ENCODE data around the gene F8A2.
"Not testable (repeated sequence)": the region's sequence is repeated elsewhere in the genome, so short reads cannot be mapped to it uniquely, and the experiment has no call there.

Gene F8A2

GRCh38 chrX:155381843-155382528 lies at the start of gene F8A2:
Gene F8A2, plus strand, starts transcription at chrX:155382095. Its CDS starts 20 bp downstream, at chrX:155382115.
- DNase-seq, result not testable (repeated sequence)

- DNase-seq, result peak; percentile 2
Observed at GRCh38 chrX:155333544-155334100, 48.3 kb upstream of the F8A2 start.

DNA sequence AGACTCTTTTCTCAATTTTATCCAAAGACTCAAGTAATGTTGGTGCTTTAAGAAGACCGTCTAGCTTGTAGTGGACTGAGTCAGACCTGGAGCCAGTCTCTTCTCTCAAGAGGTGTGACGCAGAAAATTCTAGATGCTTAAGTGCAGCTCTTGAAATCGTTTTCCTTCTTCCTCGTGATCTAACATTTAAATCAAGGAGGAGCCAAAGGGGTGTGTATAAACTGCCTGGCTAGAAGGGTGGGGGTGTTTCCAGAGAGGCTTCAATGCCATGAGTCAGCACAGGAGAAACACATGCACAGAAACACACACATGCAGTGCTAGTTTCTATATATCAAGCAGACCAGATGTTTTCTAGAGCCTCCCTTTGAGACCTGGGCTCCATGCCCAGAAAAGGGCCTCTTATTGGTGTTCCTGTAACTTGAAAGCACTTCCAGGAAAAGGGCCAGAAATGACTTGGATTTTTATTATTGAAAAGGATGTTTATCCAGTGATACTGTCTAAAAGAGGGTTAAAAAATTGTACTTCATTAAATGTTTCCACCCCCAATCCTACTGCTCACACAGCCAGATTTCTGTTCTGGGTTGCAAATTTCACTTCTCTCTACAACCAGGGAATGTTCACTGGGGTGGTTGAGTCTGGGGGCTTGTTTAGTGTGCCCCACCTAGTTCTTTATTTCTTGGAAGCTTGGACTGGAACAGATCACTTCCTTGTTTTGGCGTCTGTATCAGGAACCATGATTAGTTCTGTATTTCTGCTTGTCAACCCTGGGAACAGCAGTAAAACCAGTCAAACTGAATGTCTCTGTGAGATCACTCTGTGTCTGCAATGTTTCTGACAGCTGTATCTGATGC lies 47.2 kb upstream of the F8A2 start, which contains the start of gene CLIC2:
Gene CLIC2, minus strand, starts transcription at position 129 of the 851 bp plus-strand sequence. CDS start 187 bp downstream, outside the sequence.
- peak; percentile 87 for DNase-seq

GRCh38 chrX:155335337-155335712 lies 46.6 kb upstream of the F8A2 start:
- not testable (repeated sequence) for DNase-seq

DNA sequence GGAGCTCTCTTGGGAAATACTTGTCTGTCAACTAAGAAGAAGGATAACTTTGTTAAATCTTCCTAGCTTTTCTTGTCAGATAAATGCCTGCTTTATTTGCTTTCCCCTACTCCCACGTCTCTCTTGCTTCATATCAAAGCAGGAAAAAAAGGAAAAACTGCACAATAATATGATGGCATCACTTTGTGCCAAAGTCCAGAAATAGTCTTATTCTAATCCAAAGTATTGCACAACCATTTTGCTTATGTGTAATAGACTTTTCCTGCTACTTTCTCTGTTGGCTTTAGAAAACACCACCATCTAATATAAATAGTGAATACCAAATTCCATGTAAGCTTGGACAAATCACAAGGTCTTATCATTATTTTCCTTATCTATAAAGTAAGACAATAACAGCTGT lies 36.2 kb upstream of the F8A2 start:
- not testable (repeated sequence) for DNase-seq

DNA sequence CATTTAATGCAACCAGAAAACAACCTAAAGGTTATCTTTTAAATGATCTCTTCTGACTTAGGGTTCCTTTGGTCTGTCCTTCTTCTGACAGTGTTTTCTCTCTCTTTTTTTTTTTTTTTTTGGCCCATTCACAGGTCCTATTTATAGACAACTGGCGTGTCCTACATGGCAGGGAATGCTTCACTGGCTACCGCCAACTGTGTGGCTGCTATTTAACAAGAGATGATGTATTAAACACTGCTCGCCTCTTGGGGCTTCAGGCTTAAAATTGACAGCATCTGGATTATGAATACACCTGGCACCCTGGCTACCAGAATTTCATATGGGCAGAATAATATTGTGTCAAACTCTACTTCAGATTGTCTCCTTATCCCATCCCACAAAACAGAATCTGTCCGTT lies 32.4 kb upstream of the F8A2 start:
- not testable (repeated sequence) for DNase-seq

GRCh38 chrX:155363712-155364111 lies 18.2 kb upstream of the F8A2 start:
- not testable (repeated sequence) for DNase-seq

DNA sequence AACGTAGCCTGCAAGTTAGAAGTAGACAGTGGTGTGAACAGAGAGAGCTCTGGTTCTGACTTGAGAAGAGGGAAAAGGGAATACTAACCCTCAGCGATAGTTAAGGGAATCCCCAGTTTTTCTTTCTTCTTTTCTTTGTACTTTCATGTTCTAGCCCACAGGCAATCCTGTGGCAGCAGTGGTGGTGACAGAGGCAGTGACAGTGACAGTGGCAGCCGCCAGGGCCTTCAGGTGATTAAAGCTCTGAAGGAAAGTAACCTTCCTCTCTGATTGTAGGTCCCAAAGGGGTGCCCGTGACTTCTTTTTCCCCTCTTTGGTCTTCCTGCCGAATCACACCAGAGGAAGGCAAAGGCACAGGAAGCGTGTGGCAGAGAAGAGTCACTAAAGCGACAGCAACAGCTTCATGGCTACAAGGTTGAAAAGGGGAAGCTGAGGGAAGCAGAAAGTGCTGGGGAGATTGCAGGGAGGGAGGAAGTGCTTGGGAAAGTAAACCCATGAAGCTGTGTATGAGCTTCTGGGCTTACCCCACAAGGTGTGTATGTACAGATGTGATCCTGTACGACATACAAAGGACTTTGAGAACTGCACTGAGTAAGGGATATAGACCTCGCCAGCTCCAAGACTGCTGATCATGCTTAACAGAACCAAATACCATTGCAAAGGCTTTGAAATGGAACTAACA lies 8.0 kb upstream of the F8A2 start:
- DNase-seq, result not testable (repeated sequence)

DNA sequence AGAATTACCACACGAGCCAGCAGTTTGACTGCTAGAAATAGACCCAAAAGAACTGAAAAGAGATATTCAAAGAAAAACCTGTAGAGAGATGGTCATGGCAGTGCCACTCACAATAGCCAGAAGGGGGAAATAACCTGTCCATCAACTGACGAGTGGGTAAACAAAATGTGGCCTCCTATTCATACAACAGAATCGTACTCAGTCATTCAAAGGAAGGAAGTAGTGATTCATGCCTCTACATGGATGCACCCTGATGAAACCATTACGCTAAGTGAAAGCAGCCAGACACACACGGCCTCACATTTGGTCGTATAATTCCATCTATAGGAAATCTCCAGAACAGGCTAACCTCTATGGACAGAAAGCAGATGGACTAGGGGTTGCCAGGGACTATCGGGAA lies 2.1 kb upstream of the F8A2 start:
- not testable (repeated sequence) for DNase-seq

DNA sequence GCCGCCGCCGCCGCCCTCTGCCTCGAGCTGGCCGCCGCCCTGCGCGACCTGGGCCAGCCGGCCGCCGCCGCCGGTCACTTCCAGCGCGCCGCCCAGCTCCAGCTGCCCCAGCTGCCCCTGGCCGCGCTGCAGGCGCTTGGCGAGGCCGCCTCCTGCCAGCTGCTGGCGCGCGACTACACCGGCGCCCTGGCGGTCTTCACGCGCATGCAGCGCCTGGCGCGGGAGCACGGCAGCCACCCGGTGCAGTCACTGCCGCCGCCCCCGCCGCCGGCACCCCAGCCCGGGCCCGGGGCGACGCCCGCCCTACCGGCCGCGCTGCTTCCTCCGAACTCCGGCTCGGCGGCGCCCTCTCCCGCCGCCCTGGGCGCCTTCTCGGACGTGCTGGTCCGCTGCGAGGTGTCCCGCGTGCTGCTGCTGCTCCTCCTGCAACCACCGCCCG lies 653 bp downstream of the F8A2 start:
- not testable (repeated sequence) for DNase-seq

DNA sequence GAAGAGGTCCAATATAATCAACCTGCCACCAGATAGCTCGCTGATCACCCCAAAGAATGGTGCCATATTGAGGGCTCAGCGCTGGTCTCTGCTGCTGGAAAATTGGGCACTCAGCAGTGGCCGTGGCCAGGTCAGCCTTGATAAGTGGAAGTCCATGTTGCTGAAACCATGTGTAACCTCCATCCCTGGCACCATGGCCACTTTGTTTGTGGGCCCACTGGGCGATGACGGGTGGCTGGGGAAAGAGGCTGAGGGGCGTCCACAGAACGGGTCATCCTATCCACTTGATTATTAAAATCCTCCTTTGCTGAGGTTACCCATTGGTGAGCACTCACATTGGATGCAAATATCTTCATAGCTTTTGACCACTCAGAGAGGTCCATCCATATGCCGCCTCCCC lies 7.7 kb downstream of the F8A2 start:
- DNase-seq, result no peak

DNA sequence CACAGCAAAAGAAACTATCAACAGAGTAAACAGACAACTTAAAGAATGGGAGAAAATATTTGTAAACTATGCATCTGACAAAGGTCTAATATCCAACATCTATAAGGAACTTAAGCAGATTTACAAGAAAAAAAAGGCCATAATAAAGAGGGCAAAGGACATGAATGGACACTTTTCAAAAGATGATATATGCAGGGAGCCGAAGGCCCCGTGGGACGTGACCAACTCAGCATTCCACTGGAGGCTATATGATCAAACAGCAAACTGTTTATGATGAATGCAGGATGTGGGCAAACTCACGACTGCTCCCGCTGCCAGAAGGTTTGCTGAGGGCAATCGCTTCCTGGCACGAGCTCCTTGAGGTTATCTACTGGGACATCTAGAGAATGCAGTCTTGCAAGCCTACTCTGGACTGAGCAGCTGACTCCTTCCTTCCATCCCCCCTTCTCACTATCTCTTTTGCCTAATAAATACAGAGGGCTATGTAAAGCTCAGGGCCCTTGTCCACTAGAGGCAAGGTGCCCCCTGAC lies 12.9 kb downstream of the F8A2 start:
- not testable (repeated sequence) for DNase-seq

DNA sequence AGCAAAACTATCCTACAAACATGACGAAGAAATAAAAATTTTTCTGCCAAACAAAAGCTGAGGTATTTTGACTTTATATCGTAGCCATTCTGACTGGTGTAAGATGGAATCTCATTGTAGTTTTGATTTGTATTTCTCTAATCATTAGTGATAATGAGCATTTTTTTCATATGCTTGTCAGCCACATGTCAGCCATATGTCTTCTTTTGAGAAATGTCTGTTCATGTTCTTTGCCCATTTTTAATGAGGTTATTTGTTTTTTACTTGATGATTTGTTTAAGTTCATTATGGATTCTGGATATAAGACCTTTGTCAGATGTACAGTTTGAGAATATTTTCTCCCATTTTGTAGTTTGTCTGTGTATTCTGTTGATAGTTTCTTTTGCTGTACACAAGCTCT lies 24.5 kb downstream of the F8A2 start:
- DNase-seq, result no peak

GRCh38 chrX:155417769-155418168 lies 35.9 kb downstream of the F8A2 start:
- DNase-seq, result no peak

Measured in RPMI8226 (cell line).